Left renal cortex interstitium (tissue), 4 donors: Measurements from ENCODE around the gene PCSK6. TPM values are rescaled to one million over a fixed set of nuclear protein-coding genes. Genes with fewer than 3 reads are reported as not detected.
"Not testable (repeated sequence)": the region's sequence is repeated elsewhere in the genome, so short reads cannot be mapped to it uniquely, and the experiment has no call there.

Experiments used
- DNase-seq, 4 donors: peaks; one replicate each; pipeline ENCODE4 v3.0.0-alpha.2; 2013; ENCODE audit warnings: low read depth in 4 of 4, low spot score in 2 of 4, missing footprints in 1 of 4
- polyA plus RNA-seq, 4 donors: library from polyadenylated mRNA; unstranded; fragments of 120-200 nt; gene quantifications; one replicate each; pipeline ENCODE4 v1.2.1, GENCODE V29; 2013; ENCODE audit not compliant: insufficient read length in 4 of 4

Gene PCSK6
- polyA plus RNA-seq, 4 donors: 7.2 to 8.2 (median 8.1) TPM

DNA sequence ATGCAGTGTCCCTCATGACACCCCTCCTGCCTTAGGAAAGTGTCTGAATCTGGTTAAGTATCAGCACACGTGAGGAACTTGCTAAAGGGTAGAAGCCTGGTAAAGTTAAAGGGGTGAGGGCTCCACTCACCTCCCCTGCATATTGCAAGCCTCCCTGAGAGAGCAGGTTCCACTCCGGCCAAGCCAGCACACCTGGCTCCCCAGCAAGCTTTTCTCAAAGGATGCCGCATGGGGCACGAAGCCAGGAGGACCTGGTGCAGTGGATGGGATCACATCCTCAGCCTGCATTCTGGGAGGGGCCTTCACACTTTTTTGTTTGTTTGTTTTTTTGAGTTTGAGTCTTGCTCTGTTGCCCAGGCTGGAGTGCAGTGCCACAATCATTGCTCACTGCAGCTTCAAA lies 79.9 kb downstream of the PCSK6 start:
- DNase-seq: no peak

DNA sequence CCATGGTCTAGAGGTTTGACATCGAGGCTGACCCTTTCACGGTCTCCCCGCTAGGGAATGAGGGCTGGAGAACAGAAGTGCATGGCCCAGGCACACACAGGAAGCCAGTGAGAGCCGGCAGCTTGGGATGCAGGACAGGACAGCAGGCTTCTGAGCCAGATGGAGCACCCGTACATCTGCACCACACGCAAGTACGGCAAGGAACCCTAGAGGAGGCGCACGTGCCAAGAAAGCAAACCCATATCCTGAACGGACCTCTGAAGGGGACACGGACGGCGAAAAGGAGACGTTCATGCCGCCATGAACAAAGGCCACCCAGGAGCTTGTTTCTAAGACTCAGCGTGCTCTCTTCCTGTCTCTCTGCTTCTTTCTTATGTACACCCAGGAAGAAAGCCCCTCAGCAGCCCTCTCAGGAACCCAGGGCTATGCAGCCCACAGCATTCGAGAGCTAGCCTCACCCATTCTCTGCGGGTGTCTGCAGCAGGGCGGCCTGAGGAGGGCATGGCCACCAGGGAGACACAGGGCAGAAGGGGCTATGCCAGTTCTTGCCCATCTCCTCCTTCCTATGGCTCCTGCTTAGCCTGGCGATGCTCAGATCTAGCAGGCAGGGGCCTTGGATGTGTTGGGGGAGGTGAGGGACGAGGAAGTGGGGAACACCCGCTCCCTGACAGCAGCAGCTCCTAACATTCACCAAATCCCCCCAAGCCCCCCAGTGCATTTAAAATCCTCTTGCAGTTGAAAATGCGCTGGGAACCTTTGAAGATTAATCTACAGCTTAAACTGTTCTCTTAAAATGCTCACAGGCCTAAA lies 81.3 kb downstream of the PCSK6 start:
- no peak for DNase-seq

DNA sequence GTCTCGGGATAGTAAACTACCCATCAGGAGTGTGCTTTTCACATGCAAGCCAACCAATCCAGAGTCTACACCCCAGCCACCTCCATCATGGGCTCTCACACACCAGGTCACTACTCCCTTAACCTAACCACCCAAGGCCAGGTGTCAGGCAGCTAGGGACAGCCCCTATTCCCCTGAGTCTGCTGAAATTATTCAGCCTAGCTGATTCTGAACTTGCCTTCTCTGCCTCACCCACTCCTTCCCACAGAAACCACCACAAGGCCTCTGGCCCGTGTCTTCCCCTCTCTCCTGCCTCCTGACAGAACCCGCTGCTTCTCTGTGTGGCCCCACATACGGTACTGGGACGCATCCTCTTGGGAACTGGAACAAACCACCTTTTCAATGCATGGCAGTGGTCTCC lies 82.1 kb downstream of the PCSK6 start:
- no peak for DNase-seq

DNA sequence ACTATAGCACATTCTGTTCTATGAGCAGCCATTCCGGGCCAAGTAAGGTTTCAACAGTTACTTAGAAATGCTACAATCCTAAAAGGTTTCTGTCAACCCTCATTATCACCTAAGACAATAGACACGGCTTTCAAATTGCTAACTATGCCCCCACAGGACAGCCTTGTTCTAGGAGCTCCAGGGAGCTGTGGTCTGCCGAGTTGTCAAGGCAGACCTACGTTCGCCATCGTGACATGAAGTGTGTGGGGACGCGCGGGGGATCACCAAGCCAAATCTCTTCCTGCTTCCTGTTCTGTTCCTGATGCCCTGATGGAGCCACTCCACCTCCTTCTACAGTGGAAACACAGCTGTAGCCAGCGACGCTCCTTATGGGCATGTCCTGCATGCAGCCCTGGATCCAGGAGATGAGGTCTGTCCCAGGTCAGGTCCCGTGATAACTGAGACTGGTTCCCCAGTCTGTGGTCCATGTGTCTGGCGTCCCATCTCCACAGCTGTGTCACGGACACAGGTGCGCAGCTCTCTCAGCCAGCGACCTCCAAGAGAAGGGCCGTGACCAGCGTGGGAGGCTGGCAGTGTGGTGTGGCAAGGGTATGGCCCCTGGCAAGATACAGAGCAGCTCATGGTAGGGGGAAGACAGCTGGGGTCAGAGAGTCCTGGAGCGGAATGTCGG lies 82.8 kb downstream of the PCSK6 start:
- DNase-seq: no peak

DNA sequence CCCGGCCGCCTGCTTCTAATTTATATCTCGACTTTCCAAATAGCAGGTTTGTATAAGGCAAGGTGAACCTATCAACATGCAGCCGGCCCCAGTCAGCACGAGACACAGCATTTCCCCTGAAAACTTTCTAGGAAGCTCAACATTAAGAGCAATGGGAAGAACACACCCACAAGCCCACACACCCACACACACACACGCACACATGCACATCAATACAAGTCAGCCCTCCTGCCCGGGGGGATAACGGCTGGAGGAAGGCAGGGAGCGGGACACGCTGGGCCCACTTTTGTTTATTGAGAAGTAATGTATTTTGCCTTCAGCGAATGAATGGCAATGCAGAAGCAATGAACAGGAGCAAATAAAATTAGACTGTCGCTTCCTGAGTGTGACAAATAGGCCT lies 83.5 kb downstream of the PCSK6 start:
- DNase-seq: no peak

DNA sequence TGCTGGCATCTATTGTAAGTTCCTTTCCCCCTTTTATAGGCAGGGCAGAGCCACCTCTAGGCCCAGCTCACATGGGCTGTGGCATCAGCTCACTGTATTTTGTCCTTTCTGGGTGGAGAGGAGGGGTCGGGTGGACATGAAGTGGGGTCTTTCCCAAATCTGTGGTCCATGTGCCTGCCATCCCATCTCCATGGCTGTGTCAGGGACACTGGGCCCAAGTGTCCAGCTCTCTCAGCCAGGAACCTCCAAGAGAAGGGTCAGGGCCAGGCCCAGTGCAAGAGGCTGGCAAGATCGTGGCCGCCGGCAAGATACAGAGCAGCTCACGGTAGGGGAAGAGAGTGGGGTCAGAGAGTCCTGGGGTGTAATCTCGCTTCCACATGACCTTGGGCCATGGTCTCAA lies 85.3 kb downstream of the PCSK6 start:
- DNase-seq: no peak

DNA sequence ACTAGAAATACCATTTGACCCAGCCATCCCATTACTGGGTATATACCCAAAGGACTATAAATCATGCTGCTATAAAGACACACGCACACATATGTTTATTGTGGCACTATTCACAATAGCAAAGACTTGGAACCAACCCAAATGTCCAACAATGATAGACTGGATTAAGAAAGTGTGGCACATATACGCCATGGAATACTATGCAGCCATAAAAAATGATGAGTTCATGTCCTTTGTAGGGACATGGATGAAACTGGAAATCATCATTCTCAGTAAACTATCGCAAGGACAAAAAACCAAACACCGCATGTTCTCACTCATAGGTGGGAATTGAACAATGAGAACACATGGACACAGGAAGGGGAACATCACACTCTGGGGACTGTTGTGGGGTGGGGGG lies 86.6 kb downstream of the PCSK6 start:
- DNase-seq: not testable (repeated sequence)

DNA sequence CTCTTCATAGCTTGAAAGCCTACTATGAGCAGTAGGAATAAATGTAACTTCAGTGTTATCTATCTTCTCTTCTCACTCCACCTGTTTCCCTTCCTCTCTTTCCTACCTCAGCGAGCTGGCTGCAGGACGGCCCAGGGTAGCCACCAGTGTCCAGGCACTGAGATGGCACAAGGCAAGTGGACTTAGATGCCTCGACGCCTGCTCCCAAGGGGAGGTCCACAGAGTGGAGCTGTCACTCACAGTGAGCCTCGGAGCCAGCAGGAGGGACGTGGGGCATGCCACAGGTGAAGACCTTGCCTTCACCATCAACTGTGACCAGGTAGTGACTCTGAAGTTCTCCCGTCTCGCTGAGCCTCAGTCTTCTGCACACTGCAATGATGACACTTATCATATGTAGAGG lies 88.2 kb downstream of the PCSK6 start:
- no peak for DNase-seq

DNA sequence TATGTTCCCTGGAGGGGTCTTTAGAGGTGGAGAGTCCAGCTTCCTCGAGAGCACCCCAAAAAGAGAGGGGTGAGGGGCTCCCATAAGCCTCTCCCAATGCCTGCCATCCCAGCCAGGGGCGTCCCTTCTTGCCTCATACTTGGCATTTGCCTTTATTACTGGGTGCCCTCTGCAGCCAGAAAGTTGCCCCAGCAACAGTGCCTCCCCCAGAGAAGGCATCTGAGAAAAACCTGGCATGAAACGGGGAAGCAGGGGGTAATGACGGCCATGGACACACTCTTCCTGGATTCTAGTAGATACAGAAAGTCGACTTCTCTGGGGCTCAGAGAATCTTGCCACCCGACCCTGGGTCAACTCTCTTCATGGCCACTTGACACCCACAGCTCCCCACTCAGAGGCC lies 90.1 kb downstream of the PCSK6 start:
- DNase-seq: no peak

DNA sequence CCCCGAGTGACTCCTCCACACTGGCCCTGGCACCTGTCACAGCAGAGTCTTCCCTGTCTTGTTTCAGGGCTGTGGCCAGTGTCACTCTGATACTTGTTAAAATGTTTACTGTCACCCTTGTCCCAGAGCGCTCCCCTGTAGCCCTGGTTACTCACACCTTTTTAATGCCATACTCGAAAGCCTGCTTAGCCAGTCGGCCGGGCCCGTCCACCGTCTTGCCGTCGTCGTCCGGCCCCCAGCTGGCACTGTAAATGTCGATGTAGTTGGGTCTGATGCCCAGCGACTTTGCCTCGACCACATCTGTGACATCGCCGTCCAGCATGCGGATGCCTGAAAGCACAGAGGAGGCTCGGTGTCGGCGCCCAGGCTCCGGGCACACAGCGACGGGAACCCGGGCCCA lies 91.3 kb downstream of the PCSK6 start:
- no peak for DNase-seq

DNA sequence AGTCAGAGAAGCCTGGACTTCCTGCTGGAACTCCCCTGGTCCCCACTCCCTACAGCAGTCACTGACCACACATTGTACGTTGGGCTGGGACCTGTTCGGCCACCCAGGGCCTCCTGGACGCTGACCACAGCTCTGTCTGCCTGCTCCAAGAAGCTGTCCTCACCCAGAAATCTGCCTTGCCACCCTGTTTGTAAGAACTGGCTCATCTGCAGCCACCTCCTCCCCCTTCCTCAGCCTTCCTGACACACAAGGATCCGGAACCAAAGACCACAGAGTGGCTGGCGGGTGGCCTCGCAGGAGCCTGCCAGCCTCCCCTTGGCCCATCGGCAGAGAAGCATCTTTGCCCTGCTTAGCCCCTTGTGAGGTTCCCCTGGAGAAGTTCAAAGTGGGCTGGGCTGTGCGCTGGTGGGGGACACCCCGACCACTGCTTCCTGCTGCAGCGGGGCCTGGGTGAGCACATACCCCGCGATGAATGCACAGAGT lies 91.9 kb downstream of the PCSK6 start:
- DNase-seq: no peak

DNA sequence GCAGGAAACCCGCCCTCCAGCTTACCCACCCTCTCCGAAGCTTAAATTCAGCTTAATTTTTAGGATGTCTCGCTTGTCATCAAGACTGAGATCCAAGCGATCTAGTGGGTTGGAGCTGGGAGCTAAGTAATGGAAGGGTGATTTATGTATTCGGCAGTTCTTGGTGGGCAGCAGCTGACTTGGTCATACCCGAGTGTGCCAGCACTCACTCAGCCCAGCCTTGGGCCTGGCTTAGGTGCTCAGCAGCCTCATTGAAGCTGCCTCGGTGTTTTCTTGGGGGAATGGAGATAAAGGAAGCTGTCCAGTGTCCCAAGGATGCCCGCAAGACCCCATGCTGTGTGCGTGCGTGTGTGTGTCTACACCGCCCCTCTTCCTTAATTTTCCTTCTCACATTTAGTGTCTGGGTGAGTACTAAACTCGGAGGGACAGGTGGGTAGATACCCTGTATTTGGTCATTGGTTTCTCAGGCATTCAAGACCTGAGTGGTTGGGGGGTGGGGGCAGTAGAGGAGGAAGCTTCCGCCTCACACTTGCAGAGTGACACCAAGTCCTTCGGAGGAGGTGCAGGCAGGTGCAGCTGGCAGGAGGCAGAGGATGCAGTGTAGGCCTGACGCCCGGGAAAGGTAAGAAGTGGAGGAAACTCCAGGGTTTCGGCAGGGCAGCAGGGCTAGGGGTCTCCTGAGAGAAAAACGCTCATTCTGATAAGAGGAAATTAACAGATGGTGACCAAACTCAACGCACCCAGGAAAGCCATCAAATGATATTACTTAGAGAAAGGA lies 92.8 kb downstream of the PCSK6 start:
- no peak for DNase-seq

DNA sequence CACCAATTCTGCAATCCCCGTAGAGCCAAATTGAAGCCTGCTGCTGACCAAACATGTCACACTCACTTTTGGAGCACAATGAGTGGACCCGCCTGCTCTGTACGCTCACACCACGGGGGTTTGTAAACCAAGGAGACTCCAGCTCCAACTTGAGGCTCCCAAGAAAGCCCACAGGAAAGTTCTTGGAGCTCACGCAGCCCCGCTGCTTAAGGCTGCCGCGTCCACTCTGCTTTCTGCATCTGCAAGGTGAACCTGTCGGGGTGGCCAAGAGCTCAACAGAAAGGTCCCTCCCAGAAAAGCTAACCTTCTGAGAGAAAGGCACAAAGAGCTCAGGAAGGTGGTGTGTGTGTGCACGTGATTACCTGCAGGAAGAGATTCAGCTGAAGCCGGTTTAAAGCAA lies 94.9 kb downstream of the PCSK6 start:
- no peak for DNase-seq

DNA sequence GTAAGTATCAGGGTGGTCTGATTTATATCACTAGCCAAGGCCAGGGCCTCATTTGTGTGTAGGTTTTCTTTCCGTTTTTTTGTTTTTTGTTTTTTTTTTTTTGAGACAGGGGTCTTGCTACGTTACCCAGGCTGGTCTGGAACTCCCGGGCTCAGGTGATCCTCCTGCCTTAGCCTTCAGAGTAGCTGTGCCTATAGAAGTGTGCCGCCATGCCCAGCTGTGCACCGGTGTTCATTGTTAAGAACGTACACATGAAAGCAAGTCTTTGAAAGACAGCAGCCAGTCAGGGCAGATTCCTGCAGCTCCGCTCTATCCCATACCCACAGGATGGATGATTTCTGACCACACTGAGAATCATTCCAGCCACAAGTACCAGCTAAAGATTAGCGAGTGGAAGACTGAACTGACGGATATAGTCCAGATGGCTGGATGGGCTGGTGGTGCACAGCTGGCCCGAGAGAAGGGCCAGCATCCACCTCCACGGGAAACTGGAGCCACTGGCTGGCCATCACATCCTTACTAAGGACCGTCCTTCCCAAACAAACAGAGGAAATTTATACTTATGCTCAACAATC lies 95.4 kb downstream of the PCSK6 start:
- no peak for DNase-seq

DNA sequence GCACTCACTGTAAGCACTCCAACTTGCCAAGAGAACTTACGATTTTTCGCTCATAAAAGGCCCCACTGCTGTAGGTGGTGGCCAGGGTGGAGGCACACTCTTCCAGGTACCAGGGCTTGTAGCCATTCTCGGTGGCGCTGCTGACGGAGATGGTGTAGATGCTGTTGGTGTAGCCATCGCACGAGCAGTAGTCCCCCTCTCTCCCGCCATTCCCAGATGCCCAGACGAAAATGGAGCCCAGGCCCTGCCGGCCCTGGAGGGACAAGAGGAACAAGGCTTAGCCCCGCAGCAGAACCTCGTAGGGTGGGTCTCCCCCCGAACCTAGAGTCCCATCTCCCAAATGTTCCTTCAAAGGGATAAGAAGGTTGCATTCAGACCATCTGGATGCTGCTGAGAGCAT lies 96.3 kb downstream of the PCSK6 start:
- DNase-seq: no peak

DNA sequence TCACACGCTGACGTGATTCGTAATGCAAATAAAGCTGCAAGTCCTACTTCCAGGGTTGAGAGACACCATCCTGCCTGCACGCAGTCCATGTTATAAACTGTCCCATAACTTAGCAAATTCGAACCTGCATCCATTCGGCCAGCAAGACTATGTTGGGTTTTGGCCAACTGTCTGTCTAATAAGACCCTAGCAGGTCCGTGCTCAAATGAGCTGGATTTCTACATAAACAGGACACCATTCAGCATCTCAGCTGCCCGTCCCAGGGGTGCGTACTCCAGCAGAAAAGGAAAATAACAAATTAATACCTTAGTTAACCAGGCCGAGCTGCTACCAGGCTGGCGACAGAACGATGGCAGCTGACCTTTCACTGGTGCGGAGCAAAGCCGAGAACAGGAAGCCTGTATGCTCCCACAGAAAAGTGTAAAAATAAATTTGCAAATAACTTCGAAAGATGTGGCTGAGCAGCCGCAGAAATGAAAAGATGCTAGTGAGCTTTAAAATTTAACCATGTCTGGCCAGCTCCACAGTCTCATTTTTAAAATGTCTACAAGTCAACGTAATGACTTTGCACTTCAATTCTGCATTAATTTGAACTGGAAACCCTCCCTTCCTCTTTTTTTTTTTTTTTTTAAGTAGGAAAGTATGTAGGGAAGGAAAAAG lies 97.4 kb downstream of the PCSK6 start:
- no peak for DNase-seq

DNA sequence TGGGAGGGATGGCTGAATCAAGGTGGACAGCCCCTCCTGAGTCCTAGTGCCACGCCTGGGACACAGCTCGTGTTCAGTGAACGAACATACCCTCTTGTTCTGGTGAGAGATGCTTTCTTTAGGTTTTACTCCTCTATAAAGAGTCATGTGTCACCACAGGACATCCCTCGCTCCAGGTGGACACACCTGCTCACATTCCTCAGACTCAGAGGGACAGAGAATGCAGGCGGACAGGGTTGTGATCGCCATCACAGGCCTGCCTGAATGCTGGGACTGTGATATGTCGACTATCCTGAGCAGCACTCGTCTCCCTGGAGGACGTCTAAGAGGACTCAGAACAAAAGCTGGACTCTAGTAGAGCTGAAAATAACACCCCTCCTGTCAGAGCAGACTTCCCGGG lies 98.1 kb downstream of the PCSK6 start:
- no peak for DNase-seq

DNA sequence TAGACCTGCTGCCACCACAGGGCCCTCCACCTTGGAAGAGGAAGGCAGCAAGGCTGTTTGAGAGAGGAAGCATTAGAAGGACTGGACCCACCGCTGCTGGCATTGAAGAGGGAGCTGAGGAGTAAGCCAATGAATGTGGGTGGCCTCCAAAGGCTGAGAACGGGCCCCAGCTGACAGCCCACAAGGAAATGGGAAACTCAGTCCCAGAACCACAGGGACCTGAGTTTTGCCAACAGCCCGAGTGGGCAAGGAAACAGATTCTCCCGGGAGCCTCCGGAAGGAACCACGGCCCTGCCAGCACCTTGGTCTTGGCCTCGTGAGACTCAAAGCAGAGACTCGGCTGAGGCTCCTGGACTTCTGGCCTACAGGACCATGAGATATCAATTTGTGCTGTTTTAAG lies 99.0 kb downstream of the PCSK6 start:
- no peak for DNase-seq

DNA sequence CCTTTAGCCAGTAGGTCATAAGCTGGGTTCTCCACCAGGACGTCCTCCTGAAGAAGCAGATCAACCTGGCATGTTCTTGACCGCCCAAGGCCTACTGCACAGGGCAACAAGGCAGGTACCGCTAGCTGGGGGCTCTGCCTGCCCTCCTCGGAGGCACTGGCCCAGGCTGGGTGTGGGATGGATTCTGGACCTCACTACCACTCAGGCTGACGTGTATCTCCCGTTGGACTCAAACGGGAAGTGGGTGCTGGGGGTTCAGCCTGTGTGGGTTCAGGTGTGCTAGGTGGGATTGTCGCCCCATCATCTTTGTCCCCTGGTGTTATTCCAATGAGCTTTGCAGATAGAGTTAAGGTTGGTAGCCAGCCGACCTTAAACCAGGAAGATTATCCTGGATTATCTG lies 99.4 kb downstream of the PCSK6 start:
- no peak for DNase-seq

DNA sequence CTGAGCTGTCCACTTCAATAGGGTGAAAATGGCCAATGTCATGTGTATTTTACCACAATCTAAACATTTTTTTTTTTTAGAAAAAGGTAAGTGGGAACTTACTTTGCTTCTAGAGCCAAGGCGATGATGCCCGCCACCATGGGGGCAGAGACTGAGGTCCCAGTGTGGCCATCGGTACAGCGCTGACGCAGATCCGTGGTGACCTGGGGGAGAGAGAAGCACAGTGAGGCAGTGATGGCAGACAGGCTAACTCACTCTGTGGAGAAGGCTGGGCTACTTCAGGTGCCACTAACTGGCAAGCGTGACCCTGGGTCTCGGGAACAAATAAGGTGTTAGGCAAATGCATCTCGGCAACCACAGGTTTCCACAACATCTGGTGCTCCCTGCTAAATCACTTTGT lies 100.1 kb downstream of the PCSK6 start:
- DNase-seq: no peak

DNA sequence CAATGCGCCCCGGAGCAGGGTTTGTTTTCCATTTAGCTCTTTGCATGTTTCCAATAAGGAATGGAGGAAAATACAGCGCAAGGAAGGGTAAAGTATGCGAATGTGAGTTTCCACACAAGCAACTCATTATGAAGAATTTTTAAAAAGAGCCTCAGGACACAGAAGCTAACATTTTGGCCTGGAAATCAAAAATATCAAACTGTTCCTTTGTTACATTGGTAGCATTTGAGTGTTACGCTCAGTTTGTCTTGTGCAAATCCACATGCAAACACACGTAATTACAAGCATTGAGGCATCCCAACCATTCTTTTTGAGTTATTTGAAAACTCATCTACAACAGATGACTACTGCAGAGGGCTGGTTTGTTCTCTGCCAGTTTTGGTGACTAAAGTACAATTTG lies 101.5 kb downstream of the PCSK6 start:
- no peak for DNase-seq
